A204.1 (cell line): Measurements from ENCODE around the gene AGXT.

Source experiments
- FAIRE-seq: peaks from 2 replicates; lab custom pipeline; 2012; peaks lifted over from hg19 to GRCh38; lab: Jason Lieb, UNC

The AGXT gene

GRCh38 chr2:240869956-240870875, 1.6 kb downstream of the AGXT start:
- FAIRE-seq, result no peak

DNA sequence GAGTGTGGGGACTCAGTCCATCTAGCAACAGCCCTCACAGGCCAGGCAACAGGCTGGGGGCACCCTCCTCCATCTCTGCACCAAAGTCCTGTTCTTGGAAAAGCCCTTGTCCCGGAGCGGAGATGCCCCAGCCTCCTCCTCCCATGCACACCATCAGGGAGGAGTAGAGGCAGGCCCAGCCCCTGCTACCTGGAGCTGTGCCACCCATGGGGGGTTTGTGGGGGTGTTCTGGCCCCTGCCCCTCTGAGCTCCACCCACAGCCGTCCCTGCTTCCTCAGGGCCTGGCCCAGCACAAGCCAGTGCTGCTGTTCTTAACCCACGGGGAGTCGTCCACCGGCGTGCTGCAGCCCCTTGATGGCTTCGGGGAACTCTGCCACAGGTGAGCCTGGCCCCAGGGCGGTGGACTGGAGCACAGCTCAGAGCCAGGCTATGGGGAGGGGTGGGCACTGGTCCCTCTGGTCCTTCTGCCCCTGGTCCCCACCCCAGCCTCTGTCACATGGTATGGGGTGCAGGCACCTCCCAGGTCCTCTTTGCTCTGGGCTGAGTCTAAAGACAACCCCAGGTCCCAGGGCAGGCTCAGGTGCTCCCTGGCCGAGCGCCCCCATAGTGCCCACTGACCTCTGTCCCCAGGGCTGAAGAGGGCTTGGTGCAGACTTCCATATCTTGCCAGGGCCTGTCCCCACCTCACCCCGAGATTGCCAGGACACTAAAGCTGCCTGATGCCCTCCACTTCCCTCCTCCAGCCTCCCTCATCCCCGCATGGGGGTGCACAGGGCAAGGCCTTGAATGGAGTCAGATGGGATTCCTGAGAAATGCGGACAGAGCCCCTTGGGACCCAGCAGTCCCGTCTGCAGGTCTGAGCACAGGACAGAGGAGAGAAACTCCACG, 2.7 kb downstream of the AGXT start:
- no peak for FAIRE-seq

GRCh38 chr2:240872317-240873097, 3.9 kb downstream of the AGXT start:
- no peak for FAIRE-seq

- FAIRE-seq, result no peak
These were observed 4.6 kb downstream of the AGXT start for GRCh38 chr2:240873098-240873788.

DNA sequence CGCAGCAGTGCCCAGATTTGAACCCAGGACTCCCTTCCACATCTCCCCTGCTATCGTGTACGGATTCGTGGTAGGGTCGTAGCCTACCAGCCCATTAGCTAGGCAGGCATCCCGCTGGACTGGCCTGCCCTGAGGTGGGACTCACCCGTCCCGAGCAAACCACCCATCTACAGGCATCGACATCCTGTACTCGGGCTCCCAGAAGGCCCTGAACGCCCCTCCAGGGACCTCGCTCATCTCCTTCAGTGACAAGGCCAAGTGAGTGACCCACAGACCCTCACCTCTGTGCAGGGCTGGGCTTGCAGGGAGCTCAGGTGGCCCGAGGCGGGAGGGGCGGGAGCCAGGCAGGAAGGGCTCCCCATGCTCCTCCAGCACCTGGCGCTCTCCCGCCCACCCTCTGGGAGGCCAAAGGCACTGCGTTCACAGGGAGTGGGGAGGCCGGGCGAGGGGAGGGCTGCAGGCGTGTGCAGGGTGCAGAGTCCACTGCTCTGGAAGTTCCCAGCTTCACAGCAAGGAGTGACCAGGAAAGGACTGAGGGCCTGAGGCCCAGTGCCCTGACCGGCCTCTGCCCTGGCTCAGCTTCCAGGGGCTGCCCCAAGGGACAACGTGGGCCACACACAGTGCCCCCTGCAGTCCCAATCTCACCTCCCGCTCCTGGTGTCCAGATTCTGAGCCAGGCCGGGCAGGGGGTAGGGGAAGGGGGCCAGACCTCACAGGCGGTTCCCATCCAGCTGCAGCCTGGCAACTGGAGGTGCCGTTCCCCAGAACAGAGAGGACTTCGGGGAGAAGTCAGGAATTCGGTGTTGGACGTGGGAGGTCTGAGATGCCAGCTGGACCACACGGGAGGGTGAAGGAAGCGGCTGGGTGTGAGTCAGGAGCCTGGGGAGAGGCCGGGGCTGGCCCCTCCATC, 5.4 kb downstream of the AGXT start:
- no peak for FAIRE-seq

- FAIRE-seq, result no peak
These were observed 6.1 kb downstream of the AGXT start for GRCh38 chr2:240874715-240875227.

GRCh38 chr2:240875228-240876034, 6.8 kb downstream of the AGXT start:
- FAIRE-seq, result no peak

DNA sequence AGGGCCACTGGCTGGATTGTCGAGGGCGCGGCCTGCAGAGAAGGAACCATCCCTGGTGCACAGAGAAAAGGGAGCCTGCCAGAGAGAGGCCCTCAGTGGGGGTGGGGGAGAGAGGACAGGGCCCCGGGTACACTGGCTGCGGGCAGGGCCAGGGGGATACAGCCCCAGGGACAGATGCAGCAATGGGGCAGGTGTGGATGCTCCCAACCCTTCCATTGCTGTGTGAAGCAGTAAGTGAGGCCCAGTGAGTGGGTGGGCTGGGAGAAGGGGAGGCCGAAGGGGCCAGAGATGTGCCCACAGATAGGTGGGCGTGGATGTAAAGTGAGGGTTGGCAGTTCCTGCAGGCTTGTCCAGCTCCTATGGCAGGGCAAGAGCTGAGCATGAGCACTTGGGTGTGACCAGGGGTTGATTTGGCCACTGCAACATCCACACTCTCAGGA, 7.4 kb downstream of the AGXT start:
- FAIRE-seq, result no peak

GRCh38 chr2:240876475-240877251, 8.0 kb downstream of the AGXT start:
- no peak for FAIRE-seq

DNA sequence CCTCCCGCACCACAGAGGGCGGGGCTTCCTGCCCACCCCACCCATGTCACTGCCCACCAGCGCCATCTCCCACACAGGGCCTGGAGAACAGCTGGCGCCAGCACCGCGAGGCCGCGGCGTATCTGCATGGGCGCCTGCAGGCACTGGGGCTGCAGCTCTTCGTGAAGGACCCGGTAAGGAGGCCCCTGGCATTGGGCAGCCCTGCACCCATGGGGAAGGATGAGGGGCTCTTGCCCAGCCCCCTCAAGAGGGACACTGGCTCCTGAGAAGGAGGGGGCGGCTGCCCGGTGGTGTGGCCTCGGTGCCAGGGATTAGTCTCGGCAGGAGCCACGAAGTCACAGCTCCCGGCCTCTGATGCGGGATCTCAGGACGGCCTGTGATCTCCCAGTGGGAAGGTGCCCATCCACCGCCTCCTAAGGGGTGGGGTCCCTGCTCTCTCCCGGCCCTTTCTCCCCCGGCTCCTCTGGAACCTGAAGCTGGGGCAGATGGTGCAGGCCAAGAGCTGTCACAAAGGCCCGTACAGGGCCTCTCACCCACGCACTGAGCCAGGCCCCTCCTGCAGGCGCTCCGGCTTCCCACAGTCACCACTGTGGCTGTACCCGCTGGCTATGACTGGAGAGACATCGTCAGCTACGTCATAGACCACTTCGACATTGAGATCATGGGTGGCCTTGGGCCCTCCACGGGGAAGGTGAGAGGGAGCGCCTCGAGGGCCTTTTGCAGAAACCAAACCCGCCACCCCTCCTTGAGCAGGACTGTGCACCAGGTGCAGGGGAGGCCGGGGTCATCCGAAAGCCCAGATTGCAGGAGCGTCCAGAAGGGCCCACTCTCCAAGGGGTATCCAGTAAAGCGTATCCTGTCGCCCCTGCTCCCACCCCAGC, 9.1 kb downstream of the AGXT start:
- no peak for FAIRE-seq

DNA sequence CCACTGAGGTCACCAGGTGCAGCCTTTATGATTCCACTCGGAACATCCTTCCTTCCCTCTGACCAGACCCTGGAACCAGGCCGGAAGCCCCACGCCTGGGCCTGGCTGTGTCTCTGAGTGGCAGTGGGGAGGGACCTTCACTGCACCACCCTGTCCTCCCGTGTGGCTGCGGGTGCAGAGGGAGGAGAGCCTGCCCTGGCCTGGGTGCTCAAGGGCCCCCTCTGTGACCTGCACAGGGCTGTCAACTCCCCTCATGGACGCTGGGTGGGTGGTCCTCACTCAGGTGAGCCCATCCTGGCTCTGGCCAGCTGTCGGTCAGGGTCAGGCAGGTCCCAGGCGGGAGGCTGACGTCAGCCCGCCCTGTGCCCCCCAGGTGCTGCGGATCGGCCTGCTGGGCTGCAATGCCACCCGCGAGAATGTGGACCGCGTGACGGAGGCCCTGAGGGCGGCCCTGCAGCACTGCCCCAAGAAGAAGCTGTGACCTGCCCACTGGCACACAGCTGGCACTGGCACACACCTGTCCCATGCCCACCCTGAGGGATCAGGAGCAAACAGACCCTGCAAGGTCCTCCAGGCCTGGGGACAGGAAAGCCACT, 9.8 kb downstream of the AGXT start:
- FAIRE-seq, result no peak

- no peak for FAIRE-seq
These were observed 10.5 kb downstream of the AGXT start for GRCh38 chr2:240879105-240879504.

DNA sequence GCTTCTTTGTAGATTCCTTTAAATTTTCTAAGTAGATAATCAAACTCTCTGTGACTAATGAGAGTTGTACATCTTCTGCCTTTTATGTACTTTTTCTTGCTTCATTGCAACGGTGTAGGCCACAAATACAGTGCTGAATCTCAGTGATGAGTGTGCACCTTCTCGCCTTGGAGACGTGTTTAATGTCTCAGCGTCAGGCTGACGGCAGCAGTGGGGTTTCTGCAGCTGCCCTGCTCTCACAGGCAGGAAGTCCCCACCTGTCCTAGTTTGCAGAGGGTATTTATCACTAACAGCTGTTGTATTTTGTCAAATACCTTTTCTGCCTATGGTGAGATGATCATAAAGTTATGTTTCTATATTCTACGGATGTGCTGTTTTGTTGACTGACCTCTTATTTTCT, 13.3 kb downstream of the AGXT start:
- no peak for FAIRE-seq

DNA sequence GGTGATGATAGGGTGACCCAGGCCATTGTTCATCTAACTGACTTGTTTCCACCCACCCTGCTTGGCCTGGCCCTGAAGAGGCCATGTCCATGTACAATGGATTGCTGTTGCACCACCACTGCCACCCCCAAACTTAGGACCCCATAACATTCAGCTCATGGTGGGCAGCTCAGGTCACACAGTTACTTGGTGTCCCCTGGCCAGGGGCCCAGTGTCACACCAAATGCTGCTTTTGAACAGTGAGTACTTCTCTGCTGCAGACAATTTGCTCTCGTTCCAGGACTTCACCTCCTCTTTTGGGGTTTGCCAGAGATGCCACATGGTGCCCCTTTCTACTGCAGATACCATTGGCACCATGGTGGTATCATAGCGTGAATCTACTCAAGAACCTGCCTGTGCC, 15.6 kb downstream of the AGXT start:
- FAIRE-seq, result no peak

GRCh38 chr2:240884745-240885144, 16.1 kb downstream of the AGXT start:
- FAIRE-seq, result no peak

- FAIRE-seq, result no peak
These were observed 16.9 kb downstream of the AGXT start for GRCh38 chr2:240885566-240885965.

- no peak for FAIRE-seq
These were observed 17.5 kb downstream of the AGXT start for GRCh38 chr2:240886023-240886565.
